ENCODE results near the gene GRM8. TPM values are rescaled to one million over a fixed set of nuclear protein-coding genes. Genes with fewer than 3 reads are reported as not detected.

Gene GRM8
- total and polyA plus RNA-seq, 4 donors: 0.28 to 4.9 (median 2.8) TPM

DNA sequence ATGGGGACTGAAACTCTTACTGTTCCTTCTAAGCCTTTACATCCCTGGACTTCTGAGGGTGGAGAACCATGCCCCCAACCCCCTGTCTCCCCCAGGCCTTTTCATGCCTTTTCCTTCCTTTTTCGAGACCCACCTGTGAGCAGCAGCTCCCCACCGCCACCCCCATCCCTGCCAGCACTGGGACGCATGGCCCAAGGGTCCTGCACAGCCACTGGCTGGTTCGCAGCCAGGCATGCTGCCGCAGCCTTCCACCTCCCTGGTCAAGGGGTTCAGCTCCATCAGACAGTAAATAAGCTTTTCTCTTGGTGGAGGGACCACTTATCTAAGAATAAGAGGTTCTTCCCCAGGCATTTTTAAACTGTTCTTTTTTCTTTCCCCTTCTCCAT is 584.4 kb downstream of the GRM8 start:
- TF ChIP-seq, protein P1, sequence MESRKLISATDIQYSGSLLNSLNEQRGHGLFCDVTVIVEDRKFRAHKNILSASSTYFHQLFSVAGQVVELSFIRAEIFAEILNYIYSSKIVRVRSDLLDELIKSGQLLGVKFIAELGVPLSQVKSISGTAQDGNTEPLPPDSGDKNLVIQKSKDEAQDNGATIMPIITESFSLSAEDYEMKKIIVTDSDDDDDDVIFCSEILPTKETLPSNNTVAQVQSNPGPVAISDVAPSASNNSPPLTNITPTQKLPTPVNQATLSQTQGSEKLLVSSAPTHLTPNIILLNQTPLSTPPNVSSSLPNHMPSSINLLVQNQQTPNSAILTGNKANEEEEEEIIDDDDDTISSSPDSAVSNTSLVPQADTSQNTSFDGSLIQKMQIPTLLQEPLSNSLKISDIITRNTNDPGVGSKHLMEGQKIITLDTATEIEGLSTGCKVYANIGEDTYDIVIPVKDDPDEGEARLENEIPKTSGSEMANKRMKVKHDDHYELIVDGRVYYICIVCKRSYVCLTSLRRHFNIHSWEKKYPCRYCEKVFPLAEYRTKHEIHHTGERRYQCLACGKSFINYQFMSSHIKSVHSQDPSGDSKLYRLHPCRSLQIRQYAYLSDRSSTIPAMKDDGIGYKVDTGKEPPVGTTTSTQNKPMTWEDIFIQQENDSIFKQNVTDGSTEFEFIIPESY (IDR thresholded peaks at IDR 0.05): no peak
- TF ChIP-seq JUND (IDR thresholded peaks at IDR 0.05): no peak
- no peak for TF ChIP-seq TAF1 (conservative IDR thresholded peaks at IDR 0.05)
- no peak for TF ChIP-seq FOXA1 (IDR thresholded peaks at IDR 0.05)
- TF ChIP-seq EGR1 (IDR thresholded peaks at IDR 0.05; ENCODE audit: low read depth in 2 of 2): no peak
- TF ChIP-seq, protein P2, sequence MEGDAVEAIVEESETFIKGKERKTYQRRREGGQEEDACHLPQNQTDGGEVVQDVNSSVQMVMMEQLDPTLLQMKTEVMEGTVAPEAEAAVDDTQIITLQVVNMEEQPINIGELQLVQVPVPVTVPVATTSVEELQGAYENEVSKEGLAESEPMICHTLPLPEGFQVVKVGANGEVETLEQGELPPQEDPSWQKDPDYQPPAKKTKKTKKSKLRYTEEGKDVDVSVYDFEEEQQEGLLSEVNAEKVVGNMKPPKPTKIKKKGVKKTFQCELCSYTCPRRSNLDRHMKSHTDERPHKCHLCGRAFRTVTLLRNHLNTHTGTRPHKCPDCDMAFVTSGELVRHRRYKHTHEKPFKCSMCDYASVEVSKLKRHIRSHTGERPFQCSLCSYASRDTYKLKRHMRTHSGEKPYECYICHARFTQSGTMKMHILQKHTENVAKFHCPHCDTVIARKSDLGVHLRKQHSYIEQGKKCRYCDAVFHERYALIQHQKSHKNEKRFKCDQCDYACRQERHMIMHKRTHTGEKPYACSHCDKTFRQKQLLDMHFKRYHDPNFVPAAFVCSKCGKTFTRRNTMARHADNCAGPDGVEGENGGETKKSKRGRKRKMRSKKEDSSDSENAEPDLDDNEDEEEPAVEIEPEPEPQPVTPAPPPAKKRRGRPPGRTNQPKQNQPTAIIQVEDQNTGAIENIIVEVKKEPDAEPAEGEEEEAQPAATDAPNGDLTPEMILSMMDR (IDR thresholded peaks at IDR 0.05; ENCODE audit: low read depth, low read length, missing input control): no peak
- no peak for TF ChIP-seq HNF4A (conservative IDR thresholded peaks at IDR 0.05)
- no peak for TF ChIP-seq YY1 (IDR thresholded peaks at IDR 0.05)
- TF ChIP-seq NR2F2 (IDR thresholded peaks at IDR 0.05): no peak
- no peak for TF ChIP-seq FOXA2 (IDR thresholded peaks at IDR 0.05)
- TF ChIP-seq, protein P3, sequence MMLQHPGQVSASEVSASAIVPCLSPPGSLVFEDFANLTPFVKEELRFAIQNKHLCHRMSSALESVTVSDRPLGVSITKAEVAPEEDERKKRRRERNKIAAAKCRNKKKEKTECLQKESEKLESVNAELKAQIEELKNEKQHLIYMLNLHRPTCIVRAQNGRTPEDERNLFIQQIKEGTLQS (IDR thresholded peaks at IDR 0.05): no peak
- no peak for TF ChIP-seq GABPA (IDR thresholded peaks at IDR 0.05 in 1 of 2, conservative IDR thresholded peaks at IDR 0.05 in 1 of 2)
- no peak for TF ChIP-seq SP1 (IDR thresholded peaks at IDR 0.05)
- TF ChIP-seq, protein P4, sequence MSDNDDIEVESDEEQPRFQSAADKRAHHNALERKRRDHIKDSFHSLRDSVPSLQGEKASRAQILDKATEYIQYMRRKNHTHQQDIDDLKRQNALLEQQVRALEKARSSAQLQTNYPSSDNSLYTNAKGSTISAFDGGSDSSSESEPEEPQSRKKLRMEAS (IDR thresholded peaks at IDR 0.05): no peak

DNA sequence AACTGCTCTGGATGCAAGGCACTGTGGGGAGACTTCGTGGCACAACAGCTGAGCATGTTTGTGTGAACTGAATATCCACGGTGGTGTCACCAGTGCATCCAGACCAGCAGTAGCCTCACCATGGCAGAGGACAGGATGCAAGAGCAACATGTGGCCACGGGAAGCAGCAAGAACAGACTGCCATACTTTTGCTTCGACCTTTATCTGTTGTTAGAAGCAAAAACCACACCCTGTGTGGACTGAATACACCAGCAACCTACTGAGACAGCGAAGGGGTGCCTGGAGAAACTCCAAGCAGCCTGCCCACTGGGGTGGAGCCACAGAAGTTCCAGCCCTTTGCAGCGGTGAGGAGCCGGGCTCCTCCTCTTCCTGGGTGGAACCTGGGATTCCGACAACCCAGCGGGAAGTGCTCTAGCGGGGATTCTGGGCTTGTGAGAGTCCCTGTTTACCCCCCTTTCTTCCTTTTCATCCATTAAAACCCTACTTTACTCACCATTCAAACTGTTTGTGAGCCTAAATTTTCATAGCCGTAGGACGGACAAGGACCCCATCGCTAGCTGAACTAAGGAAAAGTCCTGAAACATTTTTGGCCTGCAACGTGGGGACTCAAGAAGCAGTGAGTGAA is 584.9 kb downstream of the GRM8 start:
- Histone ChIP-seq H3K4me3 (ENCODE audit: low read depth in 1 of 3, low read length in 3 of 3) (no peak overlapping the region), H3K9me3 (ENCODE audit: control insufficient read depth in 4 of 4, low read length in 3 of 4) (no peaks in the 10 kb centered on the region), H3K36me3 (ENCODE audit: control insufficient read depth in 4 of 4, insufficient read depth in 3 of 4, low read depth in 1 of 4, low read length in 3 of 4) (no peaks in the 10 kb centered on the region), H3K4me1 (ENCODE audit: control insufficient read depth in 4 of 4, insufficient read depth in 4 of 4, low read length in 3 of 4) (no peaks in the 10 kb centered on the region), H3K9ac (ENCODE audit: low read depth in 1 of 2, low read length in 2 of 2) (no peak overlapping the region), H3K27ac (ENCODE audit: low read depth in 1 of 2, low read length in 2 of 2) (no peak overlapping the region), H3K27me3 (ENCODE audit: control insufficient read depth in 4 of 4, insufficient read depth in 4 of 4, low read length in 3 of 4) (no peaks in the 10 kb centered on the region)
- DNase-seq (ENCODE audit: low spot score): no peak
- WGBS: 92% methylated on average over 14 of the region's 14 CpGs
- TF ChIP-seq, protein P2 (IDR thresholded peaks at IDR 0.05; ENCODE audit: low read depth, low read length, missing input control): no peak
- TF ChIP-seq JUND (IDR thresholded peaks at IDR 0.05) (no peak), GABPA (IDR thresholded peaks at IDR 0.05 in 1 of 2, conservative IDR thresholded peaks at IDR 0.05 in 1 of 2) (no peak), EGR1 (IDR thresholded peaks at IDR 0.05; ENCODE audit: low read depth in 2 of 2) (no peak), YY1 (IDR thresholded peaks at IDR 0.05) (no peak), HNF4A (conservative IDR thresholded peaks at IDR 0.05) (no peak), HNF4G (IDR thresholded peaks at IDR 0.05) (no peak), RAD21 (IDR thresholded peaks at IDR 0.05) (no peak), SP1 (IDR thresholded peaks at IDR 0.05) (no peak), FOXA2 (IDR thresholded peaks at IDR 0.05) (no peak), NR2F2 (IDR thresholded peaks at IDR 0.05) (no peak), FOXA1 (IDR thresholded peaks at IDR 0.05) (no peak), RXRA (IDR thresholded peaks at IDR 0.05) (no peak), TAF1 (conservative IDR thresholded peaks at IDR 0.05) (no peak)
- TF ChIP-seq, protein P5, sequence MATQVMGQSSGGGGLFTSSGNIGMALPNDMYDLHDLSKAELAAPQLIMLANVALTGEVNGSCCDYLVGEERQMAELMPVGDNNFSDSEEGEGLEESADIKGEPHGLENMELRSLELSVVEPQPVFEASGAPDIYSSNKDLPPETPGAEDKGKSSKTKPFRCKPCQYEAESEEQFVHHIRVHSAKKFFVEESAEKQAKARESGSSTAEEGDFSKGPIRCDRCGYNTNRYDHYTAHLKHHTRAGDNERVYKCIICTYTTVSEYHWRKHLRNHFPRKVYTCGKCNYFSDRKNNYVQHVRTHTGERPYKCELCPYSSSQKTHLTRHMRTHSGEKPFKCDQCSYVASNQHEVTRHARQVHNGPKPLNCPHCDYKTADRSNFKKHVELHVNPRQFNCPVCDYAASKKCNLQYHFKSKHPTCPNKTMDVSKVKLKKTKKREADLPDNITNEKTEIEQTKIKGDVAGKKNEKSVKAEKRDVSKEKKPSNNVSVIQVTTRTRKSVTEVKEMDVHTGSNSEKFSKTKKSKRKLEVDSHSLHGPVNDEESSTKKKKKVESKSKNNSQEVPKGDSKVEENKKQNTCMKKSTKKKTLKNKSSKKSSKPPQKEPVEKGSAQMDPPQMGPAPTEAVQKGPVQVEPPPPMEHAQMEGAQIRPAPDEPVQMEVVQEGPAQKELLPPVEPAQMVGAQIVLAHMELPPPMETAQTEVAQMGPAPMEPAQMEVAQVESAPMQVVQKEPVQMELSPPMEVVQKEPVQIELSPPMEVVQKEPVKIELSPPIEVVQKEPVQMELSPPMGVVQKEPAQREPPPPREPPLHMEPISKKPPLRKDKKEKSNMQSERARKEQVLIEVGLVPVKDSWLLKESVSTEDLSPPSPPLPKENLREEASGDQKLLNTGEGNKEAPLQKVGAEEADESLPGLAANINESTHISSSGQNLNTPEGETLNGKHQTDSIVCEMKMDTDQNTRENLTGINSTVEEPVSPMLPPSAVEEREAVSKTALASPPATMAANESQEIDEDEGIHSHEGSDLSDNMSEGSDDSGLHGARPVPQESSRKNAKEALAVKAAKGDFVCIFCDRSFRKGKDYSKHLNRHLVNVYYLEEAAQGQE (IDR thresholded peaks at IDR 0.05): no peak
- TF ChIP-seq, protein P3 (IDR thresholded peaks at IDR 0.05): no peak
- TF ChIP-seq, protein P4 (IDR thresholded peaks at IDR 0.05): no peak

More for the DNA sequence above, 584.4 kb downstream of the GRM8 start:
- no peak overlapping the region for H3K4me3 ChIP-seq (ENCODE audit: low read depth in 1 of 3, low read length in 3 of 3)
- no peak overlapping the region for H3K27ac ChIP-seq (ENCODE audit: low read depth in 1 of 2, low read length in 2 of 2)
- H3K9me3 ChIP-seq (ENCODE audit: control insufficient read depth in 4 of 4, low read length in 3 of 4): no peaks in the 10 kb centered on the region
- no peaks in the 10 kb centered on the region for H3K4me1 ChIP-seq (ENCODE audit: control insufficient read depth in 4 of 4, insufficient read depth in 4 of 4, low read length in 3 of 4)
- H3K9ac ChIP-seq (ENCODE audit: low read depth in 1 of 2, low read length in 2 of 2): no peak overlapping the region
- DNase-seq (ENCODE audit: low spot score): no peak
- no peaks in the 10 kb centered on the region for H3K27me3 ChIP-seq (ENCODE audit: control insufficient read depth in 4 of 4, insufficient read depth in 4 of 4, low read length in 3 of 4)
- no peaks in the 10 kb centered on the region for H3K36me3 ChIP-seq (ENCODE audit: control insufficient read depth in 4 of 4, insufficient read depth in 3 of 4, low read depth in 1 of 4, low read length in 3 of 4)
- 98% methylated on average over 5 of the region's 5 CpGs for WGBS
